H9 (cell line): ENCODE data around the gene PIEZO2. TPM values are rescaled to one million over a fixed set of nuclear protein-coding genes. Genes with fewer than 3 reads are reported as not detected.
"Not testable (repeated sequence)": the region's sequence is repeated elsewhere in the genome, so short reads cannot be mapped to it uniquely, and the experiment has no call there.

Experiments
- DNase-seq: peaks from one replicate; pipeline ENCODE4 v3.0.0-alpha.2; 2017
- H2AFZ ChIP-seq: one replicate; pipeline ENCODE4 v1.6.1; 2013; ENCODE audit warnings: mild to moderate bottlenecking, low read length, control low read depth, moderate library complexity
- H2AK5ac ChIP-seq: 2 replicates; pipeline ENCODE4 v1.6.1; 2013; ENCODE audit warnings: low read length, control low read depth, mixed read lengths; ENCODE audit not compliant: insufficient read length
- H2BK120ac ChIP-seq: one replicate; pipeline ENCODE4 v1.6.1; 2013; ENCODE audit warnings: low read depth, mild to moderate bottlenecking, low read length, control low read depth, inconsistent platforms; ENCODE audit not compliant: poor library complexity, severe bottlenecking
- H2BK12ac ChIP-seq: 2 replicates; pipeline ENCODE4 v1.6.1; 2013; ENCODE audit warnings: low read length, control low read depth, mixed read lengths, low read depth; ENCODE audit not compliant: insufficient read length
- H2BK15ac ChIP-seq: 2 replicates; pipeline ENCODE4 v1.6.1; 2013; ENCODE audit warnings: low read depth, low read length, control low read depth
- H2BK20ac ChIP-seq: one replicate; pipeline ENCODE4 v1.6.1; 2013; ENCODE audit warnings: low read depth, mild to moderate bottlenecking, low read length, control low read depth, inconsistent platforms; ENCODE audit not compliant: poor library complexity, severe bottlenecking
- H2BK5ac ChIP-seq: 2 replicates; pipeline ENCODE4 v1.6.1; 2013; ENCODE audit warnings: low read length, control low read depth, mixed read lengths; ENCODE audit not compliant: insufficient read length
- H3K14ac ChIP-seq: 2 replicates; pipeline ENCODE4 v1.6.1; 2013; ENCODE audit warnings: low read length, control low read depth; ENCODE audit not compliant: insufficient read depth
- H3K18ac ChIP-seq: 2 replicates; pipeline ENCODE4 v1.6.1; 2013; ENCODE audit warnings: low read depth, mild to moderate bottlenecking, mixed read lengths, low read length, control low read depth; ENCODE audit not compliant: insufficient read length
- H3K23ac ChIP-seq: 2 replicates; pipeline ENCODE4 v1.6.1; 2013; ENCODE audit warnings: low read length, control low read depth, mixed read lengths, low read depth; ENCODE audit not compliant: insufficient read length
- H3K23me2 ChIP-seq: 2 replicates; pipeline ENCODE4 v1.6.1; 2013; ENCODE audit warnings: low read depth, mild to moderate bottlenecking, mixed read lengths, low read length, control low read depth; ENCODE audit not compliant: insufficient read length, poor library complexity, severe bottlenecking
- H3K27ac ChIP-seq: 2 replicates; pipeline ENCODE4 v1.5.1; 2013; ENCODE audit warnings: low read length, control low read depth, mixed read lengths, low read depth; ENCODE audit not compliant: insufficient read length
- H3K27me3 ChIP-seq: 2 replicates; pipeline ENCODE4 v1.6.1; 2013; ENCODE audit warnings: low read length, control low read depth, inconsistent platforms; ENCODE audit not compliant: insufficient read depth
- H3K4ac ChIP-seq: 2 replicates; pipeline ENCODE4 v1.6.1; 2013; ENCODE audit warnings: low read depth, mild to moderate bottlenecking, control low read depth, inconsistent platforms, low read length, moderate library complexity
- H3K4me1 ChIP-seq: 2 replicates; pipeline ENCODE4 v1.6.1; 2013; ENCODE audit warnings: low read length, control low read depth, inconsistent platforms; ENCODE audit not compliant: insufficient read depth
- H3K4me2 ChIP-seq: 2 replicates; pipeline ENCODE4 v1.6.1; 2013; ENCODE audit warnings: low read length, control low read depth, mixed read lengths; ENCODE audit not compliant: insufficient read length, insufficient read depth
- H3K56ac ChIP-seq: 2 replicates; pipeline ENCODE4 v1.6.1; 2013; ENCODE audit warnings: low read depth, mild to moderate bottlenecking, mixed read lengths, low read length, control low read depth; ENCODE audit not compliant: insufficient read length
- H3K79me1 ChIP-seq: 2 replicates; pipeline ENCODE4 v1.6.1; 2013; ENCODE audit warnings: low read depth, mild to moderate bottlenecking, moderate library complexity, low read length, control low read depth, inconsistent platforms; ENCODE audit not compliant: insufficient read depth, poor library complexity, severe bottlenecking
- H3K79me2 ChIP-seq: 2 replicates; pipeline ENCODE4 v1.6.1; 2013; ENCODE audit warnings: low read length, control low read depth, inconsistent platforms; ENCODE audit not compliant: insufficient read depth
- H3K9ac ChIP-seq: 2 replicates; pipeline ENCODE4 v1.6.1; 2013; ENCODE audit warnings: low read length, control low read depth, mixed read lengths; ENCODE audit not compliant: insufficient read length; ENCODE audit errors: extremely low read depth
- H3K9me3 ChIP-seq: one replicate; pipeline ENCODE4 v1.6.1; 2013; ENCODE audit warnings: low read depth, low read length, inconsistent platforms; ENCODE audit not compliant: control insufficient read depth
- H3T11ph ChIP-seq: one replicate; pipeline ENCODE4 v1.6.1; 2013; ENCODE audit warnings: mild to moderate bottlenecking, low read length, control low read depth, inconsistent platforms
- H4K20me1 ChIP-seq: one replicate; pipeline ENCODE4 v1.6.1; 2013; ENCODE audit not compliant: control insufficient read depth, insufficient read length, insufficient read depth
- H4K5ac ChIP-seq: 2 replicates; pipeline ENCODE4 v1.6.1; 2013; ENCODE audit warnings: low read depth, mild to moderate bottlenecking, mixed read lengths, low read length, control low read depth; ENCODE audit not compliant: insufficient read length
- H4K8ac ChIP-seq: replicated peaks from 2 replicates; pipeline ENCODE4 v1.6.1; 2013; ENCODE audit warnings: low read length, control low read depth, mixed read lengths, low read depth; ENCODE audit not compliant: insufficient read length
- H4K91ac ChIP-seq: 2 replicates; pipeline ENCODE4 v1.6.1; 2013; ENCODE audit warnings: low read depth, mild to moderate bottlenecking, moderate library complexity, mixed read lengths, low read length, control low read depth; ENCODE audit not compliant: insufficient read length
- H3K27ac Mint-ChIP-seq, 3 experiments: 2 replicates in 2 of 3; 3 replicates in 1 of 3; pipeline ENCODE4 v1.8.0; 2020 to 2021; ENCODE audit warnings: mixed read lengths in 3 of 3, mild to moderate bottlenecking in 1 of 3, moderate library complexity in 1 of 3
- H3K27me3 Mint-ChIP-seq: 2 replicates; pipeline ENCODE4 v1.8.0; 2021; ENCODE audit warnings: low read depth, mild to moderate bottlenecking, moderate library complexity, mixed read lengths
- H3K36me3 Mint-ChIP-seq, 3 experiments: 2 replicates in 2 of 3; 3 replicates in 1 of 3; pipeline ENCODE4 v1.8.0; 2020 to 2021; ENCODE audit warnings: low read depth in 3 of 3, mixed read lengths in 3 of 3; ENCODE audit not compliant: insufficient read depth in 1 of 3
- H3K4me1 Mint-ChIP-seq, 2 experiments: 2 replicates each; pipeline ENCODE4 v1.8.0; 2020; ENCODE audit warnings: mixed read lengths in 2 of 2
- H3K4me3 Mint-ChIP-seq, 2 experiments: 2 replicates in 1 of 2; 3 replicates in 1 of 2; pipeline ENCODE4 v1.8.0; 2020 to 2021; ENCODE audit warnings: mild to moderate bottlenecking in 2 of 2, mixed read lengths in 2 of 2, moderate library complexity in 1 of 2
- H3K9me3 Mint-ChIP-seq, 2 experiments: 2 replicates in 1 of 2; 3 replicates in 1 of 2; pipeline ENCODE4 v1.8.0; 2020; ENCODE audit warnings: mild to moderate bottlenecking in 2 of 2, mixed read lengths in 2 of 2, moderate library complexity in 1 of 2
- CTCF ChIP-seq: fragments of 200-600 bp; sonication (generic); conservative IDR thresholded peaks from 3 replicates; pipeline ENCODE4 v1.8.0; 2021; ENCODE audit warnings: antibody characterized with exemption, mild to moderate bottlenecking
- WGBS: extraction: QIAGEN DNeasy Blood & Tissue Kit; methylation state at CpG from one replicate; pipeline ENCODE4 v1.1.7; 2013; ENCODE audit warnings: missing lambda C conversion rate, low lambda C conversion rate, mixed read lengths; ENCODE audit not compliant: insufficient read length; ENCODE audit errors: extremely low coverage; 5-methylcytosine and 5-hydroxymethylcytosine counted together
- total RNA-seq: library from RNA; stranded (reverse); gene quantifications from 2 replicates; pipeline ENCODE4 v1.2.1, GENCODE V29; 2021

PIEZO2 gene
- total RNA-seq, 1 experiment from 2014 or later, result 3.9 TPM

- H3K56ac ChIP-seq, result no peak overlapping the region
- no peak overlapping the region for H4K5ac ChIP-seq
- H3K23ac ChIP-seq, result no peak overlapping the region
- H3K27ac ChIP-seq, result no peak overlapping the region
- no peak for TF ChIP-seq CTCF
- H2AK5ac ChIP-seq, result no peak overlapping the region
- no peak overlapping the region for H3K9ac ChIP-seq
- H3T11ph ChIP-seq, result no peak overlapping the region
- no peak overlapping the region for H3K4me2 ChIP-seq
- Mint-ChIP-seq H3K36me3 (peaks cover 0 to 6% (median 0%) of the 10 kb centered on the region in 3 experiments; a peak in 4 of 7 replicates), H3K4me3 (no peak overlapping the region), H3K27me3 (no peaks in the 10 kb centered on the region), H3K27ac (no peak overlapping the region), H3K9me3 (peaks cover 0 to 1% of the 10 kb centered on the region in 2 experiments; a peak in 1 of 5 replicates), H3K4me1 (no peaks in the 10 kb centered on the region)
- no peaks in the 10 kb centered on the region for H4K20me1 ChIP-seq
- no peak overlapping the region for H2BK20ac ChIP-seq
- H3K4ac ChIP-seq, result no peak overlapping the region
- H2BK5ac ChIP-seq, result no peak overlapping the region
- H3K79me2 ChIP-seq, result no peaks in the 10 kb centered on the region
- no peak overlapping the region for H4K91ac ChIP-seq
- H3K18ac ChIP-seq, result no peak overlapping the region
- no peaks in the 10 kb centered on the region for H3K27me3 ChIP-seq
- WGBS, result no CpG with 5 or more reads among the region's 4 CpGs
- no peaks in the 10 kb centered on the region for H3K23me2 ChIP-seq
- H3K14ac ChIP-seq, result no peak overlapping the region
- no peak for DNase-seq
- no peak overlapping the region for H2BK12ac ChIP-seq
- no peaks in the 10 kb centered on the region for H3K4me1 ChIP-seq
- no peaks in the 10 kb centered on the region for H3K79me1 ChIP-seq
- no peak overlapping the region for H2AFZ ChIP-seq
- no peak overlapping the region for H2BK15ac ChIP-seq
- H4K8ac ChIP-seq, result no peak overlapping the region
- no peaks in the 10 kb centered on the region for H3K9me3 ChIP-seq
- no peak overlapping the region for H2BK120ac ChIP-seq
These were observed 14.4 kb downstream of the PIEZO2 start for GRCh38 chr18:11134940-11135339.

GRCh38 chr18:11129059-11129458 lies 20.3 kb downstream of the PIEZO2 start:
- not testable (repeated sequence) for H3K4me1 Mint-ChIP-seq, H3T11ph ChIP-seq, H3K18ac ChIP-seq, H3K9ac ChIP-seq, H4K8ac ChIP-seq, H2BK15ac ChIP-seq, H2AK5ac ChIP-seq, H3K23me2 ChIP-seq, H3K23ac ChIP-seq, H3K9me3 ChIP-seq, H3K79me2 ChIP-seq, H3K4me1 ChIP-seq, H2BK20ac ChIP-seq, H4K20me1 ChIP-seq, H3K14ac ChIP-seq, H3K4ac ChIP-seq, H3K79me1 ChIP-seq, H4K5ac ChIP-seq, H3K27ac ChIP-seq, H2BK12ac ChIP-seq, H4K91ac ChIP-seq, H3K27me3 ChIP-seq, H3K27ac Mint-ChIP-seq, H3K27me3 Mint-ChIP-seq, H3K4me2 ChIP-seq, H2BK120ac ChIP-seq, H3K4me3 Mint-ChIP-seq, H2BK5ac ChIP-seq, H3K56ac ChIP-seq, H2AFZ ChIP-seq, DNase-seq
- Mint-ChIP-seq H3K9me3 (peaks cover 6 to 16% of the 10 kb centered on the region in 2 experiments), H3K36me3 (peaks cover 8 to 17% (median 10%) of the 10 kb centered on the region in 3 experiments)
- no CpG with 5 or more reads among the region's 5 CpGs for WGBS
